ENCODE results near the gene GID4.

- no peak for TF ChIP-seq POLR2A (IDR thresholded peaks at IDR 0.05)
- TF ChIP-seq POLR2AphosphoS5 (IDR thresholded peaks at IDR 0.05): no peak
- TF ChIP-seq CTCF (IDR thresholded peaks at IDR 0.05): no peak
These were observed 40.3 kb downstream of the GID4 start for GRCh38 chr17:18079543-18079942.
